Measurements from ENCODE around the gene ACR.
"Not testable (repeated sequence)": the region's sequence is repeated elsewhere in the genome, so short reads cannot be mapped to it uniquely, and the experiment has no call there.

GRCh38 chr22:50764288-50764687, 26.3 kb downstream of the ACR start:
- TF ChIP-seq SRF (IDR thresholded peaks at IDR 0.05; ENCODE audit: low read depth, low read length); CHD2 (IDR thresholded peaks at IDR 0.05; ENCODE audit: low read length); POU5F1 (IDR thresholded peaks at IDR 0.05; ENCODE audit: low read depth, low read length); HDAC2 (IDR thresholded peaks at IDR 0.05; ENCODE audit: borderline replicate concordance in 1 of 2, low read depth in 2 of 2, low read length in 2 of 2); BCL11A (IDR thresholded peaks at IDR 0.05; ENCODE audit: low read depth in 2 of 2, low read length in 2 of 2); ZNF274 (IDR thresholded peaks at IDR 0.05; ENCODE audit: borderline replicate concordance, extremely low read depth, low read length); POLR2A (IDR thresholded peaks at IDR 0.05; ENCODE audit: control extremely low read depth in 1 of 2, low read depth in 2 of 2, low read length in 2 of 2); TAF1 (IDR thresholded peaks at IDR 0.05; ENCODE audit: low read depth, low read length); CBX5 (IDR thresholded peaks at IDR 0.05; ENCODE audit: low read depth, low read length); POLR2AphosphoS5 (IDR thresholded peaks at IDR 0.05; ENCODE audit: low read depth, low read length); RAD21 (IDR thresholded peaks at IDR 0.05 in 1 of 2, conservative IDR thresholded peaks at IDR 0.05 in 1 of 2; ENCODE audit: low read depth in 2 of 2, low read length in 2 of 2); CEBPB (IDR thresholded peaks at IDR 0.05; ENCODE audit: low read depth, low read length): not testable (repeated sequence)
- TF ChIP-seq, protein P1, sequence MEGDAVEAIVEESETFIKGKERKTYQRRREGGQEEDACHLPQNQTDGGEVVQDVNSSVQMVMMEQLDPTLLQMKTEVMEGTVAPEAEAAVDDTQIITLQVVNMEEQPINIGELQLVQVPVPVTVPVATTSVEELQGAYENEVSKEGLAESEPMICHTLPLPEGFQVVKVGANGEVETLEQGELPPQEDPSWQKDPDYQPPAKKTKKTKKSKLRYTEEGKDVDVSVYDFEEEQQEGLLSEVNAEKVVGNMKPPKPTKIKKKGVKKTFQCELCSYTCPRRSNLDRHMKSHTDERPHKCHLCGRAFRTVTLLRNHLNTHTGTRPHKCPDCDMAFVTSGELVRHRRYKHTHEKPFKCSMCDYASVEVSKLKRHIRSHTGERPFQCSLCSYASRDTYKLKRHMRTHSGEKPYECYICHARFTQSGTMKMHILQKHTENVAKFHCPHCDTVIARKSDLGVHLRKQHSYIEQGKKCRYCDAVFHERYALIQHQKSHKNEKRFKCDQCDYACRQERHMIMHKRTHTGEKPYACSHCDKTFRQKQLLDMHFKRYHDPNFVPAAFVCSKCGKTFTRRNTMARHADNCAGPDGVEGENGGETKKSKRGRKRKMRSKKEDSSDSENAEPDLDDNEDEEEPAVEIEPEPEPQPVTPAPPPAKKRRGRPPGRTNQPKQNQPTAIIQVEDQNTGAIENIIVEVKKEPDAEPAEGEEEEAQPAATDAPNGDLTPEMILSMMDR (IDR thresholded peaks at IDR 0.05; ENCODE audit: control extremely low read depth in 1 of 3, insufficient read depth in 1 of 3, low read depth in 1 of 3, low read length in 3 of 3), result not testable (repeated sequence)
- TF ChIP-seq, protein P2, sequence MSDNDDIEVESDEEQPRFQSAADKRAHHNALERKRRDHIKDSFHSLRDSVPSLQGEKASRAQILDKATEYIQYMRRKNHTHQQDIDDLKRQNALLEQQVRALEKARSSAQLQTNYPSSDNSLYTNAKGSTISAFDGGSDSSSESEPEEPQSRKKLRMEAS (IDR thresholded peaks at IDR 0.05), result not testable (repeated sequence)

Measured in H1 (cell line).